GM21576 (cell line): Measurements from ENCODE around the gene RBFA.
"Not testable (repeated sequence)": the region's sequence is repeated elsewhere in the genome, so short reads cannot be mapped to it uniquely, and the experiment has no call there.

Experiments used
- ATAC-seq: cut with Tn5 transposase; IDR thresholded peaks from one replicate; pipeline ENCODE4 v1.9.1; 2021; ENCODE audit warnings: mild to moderate bottlenecking, moderate library complexity; ENCODE audit not compliant: unreplicated experiment

Gene RBFA

GRCh38 chr18:80027719-80028118 lies 6.5 kb upstream of the RBFA start:
- ATAC-seq = not testable (repeated sequence)

DNA sequence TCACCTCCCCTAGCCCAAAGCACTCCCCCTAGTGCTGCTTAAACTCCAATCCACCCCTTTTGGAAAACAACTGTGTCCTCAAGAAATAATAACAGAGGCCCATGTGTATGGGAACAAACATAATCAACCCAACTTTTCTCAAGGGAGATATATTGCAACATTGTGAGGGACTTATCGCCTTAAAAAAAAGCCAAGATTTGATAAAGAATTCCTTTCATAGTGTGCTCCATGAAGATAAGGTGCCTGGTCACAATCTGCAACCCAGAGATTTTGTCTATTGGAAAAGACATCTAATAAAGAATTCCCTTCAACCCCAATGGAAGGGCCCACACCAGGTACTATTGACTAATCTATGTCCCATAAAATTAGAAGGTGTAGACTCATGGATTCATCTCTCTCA lies 4.5 kb upstream of the RBFA start:
- no peak for ATAC-seq

DNA sequence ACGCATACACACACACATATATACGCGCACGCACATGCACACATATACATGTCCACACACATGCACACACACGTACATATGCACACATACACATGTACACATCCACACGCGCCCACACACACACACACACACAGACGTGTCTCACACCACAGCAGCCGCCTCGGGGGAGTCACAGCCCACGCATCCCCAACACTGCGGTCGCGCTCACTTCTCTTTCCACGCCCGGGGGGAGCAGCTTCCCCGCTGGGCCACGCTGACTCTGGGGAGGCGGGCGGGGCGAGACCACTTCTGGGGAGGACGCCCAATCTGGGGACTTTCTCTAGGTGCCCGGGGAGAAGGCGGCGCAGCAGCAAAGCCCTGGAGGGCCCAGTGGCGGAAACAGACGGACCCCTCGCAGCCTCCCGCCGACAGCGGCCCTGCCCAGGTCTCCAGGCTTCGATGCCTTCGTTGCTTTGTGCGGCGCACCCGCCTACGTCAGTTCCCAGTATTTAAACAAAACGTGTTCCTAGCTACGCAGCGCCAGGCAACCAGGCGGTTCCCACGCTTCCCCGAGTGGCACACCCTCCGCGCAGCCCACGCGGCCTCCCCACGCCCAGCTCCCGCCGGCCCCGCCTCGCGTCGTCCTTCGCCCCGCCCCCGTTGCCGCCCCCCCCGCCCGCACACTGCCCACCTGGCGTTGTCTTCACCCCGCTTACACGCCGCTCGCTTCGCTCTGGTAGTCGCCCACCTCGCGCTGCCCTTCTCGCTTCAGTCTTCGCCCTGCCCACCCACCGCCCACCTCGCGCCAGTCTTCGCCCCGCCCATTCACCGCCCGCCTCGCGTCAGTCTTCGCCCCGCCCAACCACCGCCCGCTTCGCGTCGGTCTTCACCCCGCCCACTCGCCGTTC lies 810 bp upstream of the RBFA start:
- ATAC-seq = peak; percentile 49

DNA sequence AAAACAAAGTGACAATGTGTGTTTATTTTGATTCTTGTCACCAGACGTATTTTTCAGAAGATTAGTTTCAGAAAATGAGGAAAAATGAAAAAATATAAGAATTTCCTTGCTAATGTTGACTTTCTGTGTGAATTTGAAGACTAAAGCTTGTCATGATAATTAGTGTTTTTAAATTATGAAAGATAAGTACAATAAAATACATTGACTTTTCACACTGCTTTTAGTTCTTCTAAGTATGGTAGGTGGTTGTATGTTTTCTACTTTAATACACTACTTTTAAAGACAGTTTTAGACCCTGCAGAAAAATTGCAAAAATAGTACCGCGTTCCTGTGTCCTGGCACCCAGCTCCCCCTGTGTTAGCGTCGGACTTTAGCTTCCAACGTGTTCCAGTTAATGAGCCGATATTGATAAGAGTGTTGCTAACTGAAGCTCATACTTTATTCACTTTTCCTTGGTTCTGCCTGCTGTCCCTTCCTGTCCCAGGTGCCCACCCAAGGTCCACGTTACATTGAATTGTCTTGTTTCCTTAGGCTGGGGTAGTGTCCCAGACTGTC lies 695 bp downstream of the RBFA start:
- no peak for ATAC-seq

DNA sequence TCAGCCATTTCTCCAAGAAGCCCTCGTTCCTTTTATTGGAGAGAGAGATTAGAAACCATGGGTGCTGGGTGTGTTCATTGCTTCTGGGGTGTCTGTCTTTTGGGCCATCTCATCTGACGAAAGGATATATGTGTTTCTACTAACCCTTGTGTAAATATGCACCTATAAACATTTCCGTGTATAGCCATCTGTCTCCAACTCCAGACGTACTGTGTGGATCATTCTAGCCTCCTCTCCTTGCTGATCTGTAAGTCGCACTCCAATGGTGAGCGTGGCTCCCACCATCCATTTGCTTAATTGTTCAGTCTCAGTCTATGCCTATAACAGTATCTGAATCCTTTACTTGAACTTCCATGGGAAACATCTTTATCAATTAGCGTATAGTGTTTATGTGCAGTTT lies 1.8 kb downstream of the RBFA start:
- ATAC-seq = no peak

DNA sequence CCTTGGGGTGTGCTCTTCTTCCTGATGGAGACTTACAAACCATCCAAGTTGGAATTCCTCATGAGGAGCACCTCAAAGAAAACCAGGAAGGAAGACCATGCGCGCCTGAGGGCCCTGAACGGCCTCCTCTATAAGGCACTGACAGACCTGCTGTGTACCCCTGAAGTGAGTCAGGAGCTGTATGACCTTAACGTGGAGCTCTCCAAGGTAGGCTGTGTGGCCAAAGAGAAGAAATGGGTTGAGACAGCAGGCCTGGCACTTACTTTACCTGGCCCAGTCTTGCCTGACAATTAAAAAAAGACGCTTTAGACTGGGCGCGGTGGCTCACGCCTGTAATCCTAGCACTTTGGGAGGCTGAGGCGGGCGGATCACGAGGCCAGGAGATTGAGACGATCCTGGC lies 3.1 kb downstream of the RBFA start:
- ATAC-seq = no peak

DNA sequence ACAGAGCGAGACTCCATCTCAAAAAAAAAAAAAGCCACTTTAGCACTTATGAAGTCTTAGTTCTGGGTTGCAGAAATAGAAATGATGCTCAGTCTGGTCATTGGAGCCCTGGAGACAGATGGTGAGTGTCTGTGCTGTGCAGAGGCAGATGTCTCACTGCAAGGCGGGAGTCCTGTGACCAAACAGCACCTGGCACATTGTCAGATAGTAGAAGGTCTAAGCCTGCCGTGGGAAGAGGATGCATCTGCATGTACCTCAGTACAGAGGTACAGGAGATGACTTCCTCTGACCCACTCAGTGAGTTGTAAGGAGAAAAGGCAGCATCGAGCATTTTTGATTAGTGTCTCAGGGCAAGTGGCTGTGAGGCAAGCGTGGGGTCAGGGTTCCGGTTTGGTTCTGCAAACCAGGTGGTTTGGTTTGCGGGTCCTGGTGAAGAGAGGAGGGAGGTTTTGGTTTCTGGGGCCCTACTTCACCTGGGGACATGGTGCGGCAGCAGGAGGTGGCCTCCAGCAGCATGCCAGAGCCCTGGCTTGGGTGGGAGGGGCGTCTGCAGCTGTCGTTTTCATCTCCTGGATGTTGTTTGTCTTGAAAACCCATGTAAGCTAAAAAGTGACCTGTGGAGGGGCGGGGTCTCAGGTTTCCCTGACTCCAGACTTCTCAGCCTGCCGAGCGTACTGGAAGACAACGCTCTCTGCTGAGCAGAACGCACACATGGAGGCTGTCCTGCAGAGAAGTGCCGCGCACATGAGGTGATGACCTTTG lies 3.8 kb downstream of the RBFA start:
- no peak for ATAC-seq

- no peak for ATAC-seq
These were observed 6.3 kb downstream of the RBFA start for GRCh38 chr18:80040515-80040914.

- no peak for ATAC-seq
These were observed 7.2 kb downstream of the RBFA start for GRCh38 chr18:80041424-80041823.

DNA sequence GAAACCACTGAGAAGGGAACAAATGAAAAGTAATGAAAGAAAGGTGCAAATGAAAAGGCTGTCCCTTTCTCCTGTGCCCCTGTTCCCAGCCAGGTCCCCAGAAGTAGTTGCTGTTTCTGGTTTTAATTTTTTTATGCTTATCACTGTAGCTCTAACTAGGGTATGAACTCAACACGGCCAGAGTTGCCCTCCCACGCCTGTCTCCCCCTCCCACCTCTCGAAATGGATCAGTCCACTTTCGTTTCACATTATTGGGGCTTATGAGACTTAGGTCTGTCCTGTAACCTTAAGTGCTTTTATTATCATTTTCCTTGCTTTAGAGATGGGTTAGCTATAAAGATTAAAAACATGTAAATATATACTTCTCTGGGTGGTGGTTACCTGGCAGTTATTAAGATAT lies 8.6 kb downstream of the RBFA start:
- no peak for ATAC-seq

DNA sequence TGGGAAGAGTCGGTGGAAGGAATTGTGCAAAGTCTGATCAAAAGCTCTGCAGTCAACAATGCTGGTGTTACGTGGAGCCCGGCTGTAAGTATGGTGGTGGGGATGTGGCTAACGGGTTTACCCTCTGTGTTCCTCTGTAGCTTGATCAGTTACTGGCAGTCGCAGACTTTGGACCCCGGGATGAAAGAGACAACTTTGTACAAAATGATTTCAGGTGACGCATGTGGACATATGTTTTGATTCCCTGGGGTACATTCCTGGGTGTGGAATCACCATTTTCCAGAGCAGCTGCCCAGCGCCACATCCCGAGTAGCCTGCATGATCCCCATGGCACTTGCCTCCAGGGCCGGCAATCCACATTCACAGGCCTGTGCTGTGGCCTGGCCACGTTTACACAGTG lies 9.8 kb downstream of the RBFA start:
- no peak for ATAC-seq

GRCh38 chr18:80046011-80046410 lies 11.8 kb downstream of the RBFA start:
- no peak for ATAC-seq

GRCh38 chr18:80046431-80046830 lies 12.2 kb downstream of the RBFA start:
- no peak for ATAC-seq

DNA sequence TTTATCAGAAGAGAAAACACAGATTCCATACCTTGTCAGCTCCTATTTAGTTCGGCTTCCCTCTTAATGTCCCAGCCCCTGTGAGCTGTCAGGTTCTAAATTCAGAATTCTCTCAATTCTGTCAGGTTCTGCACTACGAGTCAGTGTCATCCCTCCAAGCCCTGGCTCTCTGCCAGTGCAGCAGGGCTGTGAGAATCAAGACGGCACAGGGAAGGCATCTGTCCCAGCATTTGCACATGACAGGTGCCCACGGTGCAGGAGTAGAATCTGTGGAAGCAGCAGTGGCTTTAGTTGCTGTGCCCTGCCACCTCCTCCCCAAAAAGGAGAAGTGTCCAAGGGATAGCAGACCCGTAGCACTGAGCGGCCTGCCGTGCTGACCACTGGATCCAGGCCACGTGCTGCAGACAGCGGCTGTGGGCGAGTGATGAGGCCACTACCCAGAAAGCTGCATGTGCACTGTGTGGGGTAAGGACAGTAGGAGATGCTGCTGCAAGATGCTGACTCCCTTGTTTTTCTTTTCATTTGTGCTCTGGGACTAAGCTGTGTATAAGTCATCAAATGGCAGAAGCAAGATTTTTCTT lies 12.8 kb downstream of the RBFA start:
- no peak for ATAC-seq

- ATAC-seq = no peak
These were observed 16.6 kb downstream of the RBFA start for GRCh38 chr18:80050797-80051196.

DNA sequence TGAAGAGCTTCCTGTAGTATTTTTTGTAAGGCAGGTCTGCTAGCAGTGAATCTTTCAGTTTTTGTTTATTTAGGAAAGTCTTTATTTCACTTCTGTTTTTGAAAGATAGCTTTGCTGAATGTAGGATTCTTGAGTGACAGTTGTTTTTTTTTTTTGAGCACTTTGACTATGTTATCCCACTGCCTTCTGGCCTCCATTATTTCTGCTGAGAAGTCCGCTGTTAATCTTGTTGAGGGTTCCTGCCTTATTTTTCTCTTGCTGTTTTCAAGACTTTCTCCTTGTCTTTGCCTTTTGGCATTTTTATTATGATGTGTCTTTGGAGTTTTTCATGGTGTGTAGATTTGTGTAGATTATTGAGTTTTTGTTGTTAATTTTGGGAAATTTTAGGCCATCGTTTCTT lies 21.9 kb downstream of the RBFA start:
- ATAC-seq = no peak

DNA sequence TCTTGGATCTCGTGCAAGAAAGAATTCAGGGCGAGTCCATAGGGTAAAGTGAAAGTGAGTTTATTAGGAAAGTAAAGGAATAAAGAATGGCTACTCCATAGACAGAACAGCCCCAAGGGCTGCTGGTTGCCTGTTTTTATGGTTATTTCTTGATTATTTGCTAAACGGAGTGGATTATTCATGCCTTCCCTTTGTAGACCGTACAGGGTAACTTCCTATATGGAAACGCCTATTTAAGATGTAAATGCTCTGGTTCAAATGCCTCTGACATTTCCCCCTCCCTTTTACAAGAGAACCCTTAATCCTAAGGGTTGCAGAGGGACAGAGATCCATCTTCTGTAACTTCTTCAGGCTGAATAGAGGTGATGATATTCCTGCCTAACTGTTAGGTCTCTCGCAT lies 25.7 kb downstream of the RBFA start:
- ATAC-seq = no peak

DNA sequence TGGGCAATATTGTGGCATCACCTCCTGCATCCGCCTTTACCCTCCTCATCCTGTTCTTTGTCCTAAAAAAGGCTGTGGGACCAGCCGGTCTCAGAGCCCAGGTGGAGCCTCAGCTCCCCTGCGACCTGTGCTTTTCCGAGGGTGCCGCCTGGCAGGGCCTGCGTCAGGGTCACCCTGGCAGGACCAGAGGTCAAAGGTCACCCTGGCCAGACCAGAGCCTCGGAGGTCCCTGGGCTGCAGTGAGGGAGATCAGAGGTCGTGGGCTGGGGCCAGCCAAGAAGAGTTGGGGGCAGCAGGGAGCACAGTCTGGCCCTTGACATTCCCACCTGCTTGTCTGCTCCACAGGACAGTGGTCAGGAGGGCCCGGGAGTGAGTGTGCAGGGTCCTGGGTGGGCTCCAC lies 31.5 kb downstream of the RBFA start:
- ATAC-seq = no peak

- ATAC-seq = no peak
These were observed 33.1 kb downstream of the RBFA start for GRCh38 chr18:80067321-80067720.

- ATAC-seq = no peak
These were observed 33.7 kb downstream of the RBFA start for GRCh38 chr18:80067897-80068296.

GRCh38 chr18:80068571-80069272 lies 34.5 kb downstream of the RBFA start:
- no peak for ATAC-seq
